HL-60/S4 treated with retinoic acid at 250 ng/mL for 4 days and 3 days (cell line): Measurements from ENCODE around the gene XPO6.

Source experiments
- in situ Hi-C: fragments of 300-500 bp; cut with MboI; formaldehyde crosslinking; loops from 2 replicates; pipeline ENCODE4 v1.7.0; 2022; ENCODE audit warnings: low sequenced_read_pairs

The XPO6 gene

DNA sequence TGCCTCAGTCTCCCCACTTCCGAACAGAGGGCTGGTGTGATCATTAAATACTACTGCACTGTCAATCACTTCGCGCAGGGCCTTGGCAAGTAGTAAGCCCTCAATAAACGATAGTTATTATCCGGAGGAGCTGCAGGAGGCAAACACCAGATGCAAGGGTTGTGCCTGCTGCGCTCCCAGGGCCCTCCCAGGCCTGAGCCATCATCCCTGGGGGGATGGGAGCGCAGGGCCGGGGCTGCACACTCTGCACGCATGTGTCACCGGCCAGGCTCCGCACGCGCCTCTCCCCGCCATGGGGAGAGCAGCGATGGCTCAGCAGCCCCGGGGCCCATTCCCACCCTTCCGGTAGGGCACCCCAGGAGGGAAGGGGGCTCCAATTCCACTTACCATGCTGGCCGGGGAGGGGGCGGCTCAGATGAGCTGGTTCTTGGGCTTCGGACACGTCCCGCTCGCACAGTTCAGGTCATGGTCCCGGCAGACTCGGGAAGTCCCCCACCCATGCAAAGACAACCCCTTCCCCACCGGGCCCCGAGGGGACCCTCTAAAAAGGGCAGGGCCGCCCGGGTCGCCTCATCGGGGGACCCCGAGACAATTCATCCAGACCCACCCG is 681 bp downstream of the XPO6 start:
- in situ Hi-C loops, result no loop called here

DNA sequence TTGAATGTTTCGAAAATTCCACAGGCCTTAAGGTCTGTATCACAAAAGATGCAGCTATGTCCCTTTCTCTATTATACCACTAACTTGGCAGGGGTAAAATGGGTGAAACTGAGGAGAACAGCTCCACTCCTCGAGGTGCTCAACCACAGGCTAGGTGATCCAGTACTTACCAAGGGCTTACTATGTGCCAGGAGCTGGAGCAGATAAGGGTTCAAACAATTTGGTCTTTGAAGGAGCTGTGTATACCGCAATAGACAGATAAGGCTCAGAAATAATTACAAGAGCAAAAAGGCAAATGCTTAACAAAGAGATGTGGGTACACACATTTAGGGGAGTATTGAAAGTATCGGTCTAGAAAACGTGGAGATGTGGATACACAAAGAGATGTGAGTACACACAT is 1.5 kb downstream of the XPO6 start:
- in situ Hi-C loops, result no loop called here

- in situ Hi-C loops, result no loop called here
Measured at GRCh38 chr16:28208824-28209223, 2.9 kb downstream of the XPO6 start.

DNA sequence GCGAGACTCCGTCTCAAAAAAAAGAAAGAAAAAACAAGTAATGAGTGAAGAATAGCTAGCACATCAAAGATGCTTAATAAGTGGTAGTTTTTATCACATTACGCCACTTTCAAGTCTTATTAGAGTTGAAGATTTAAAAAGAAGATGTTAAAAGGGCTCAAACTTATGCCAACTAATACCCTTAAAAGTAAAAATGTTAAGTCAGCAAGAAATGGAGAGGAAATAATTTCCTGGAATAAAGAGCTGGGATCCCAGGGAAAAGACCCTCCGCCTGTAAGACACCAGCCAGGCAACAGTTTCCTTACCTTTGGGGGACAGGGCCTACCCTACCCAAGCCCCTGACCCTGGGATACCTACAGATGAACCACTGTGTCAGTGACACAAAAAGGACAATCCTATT is 3.6 kb downstream of the XPO6 start:
- in situ Hi-C loops, result no loop called here

- in situ Hi-C loops, result no loop called here
Measured at GRCh38 chr16:28207399-28207798, 4.4 kb downstream of the XPO6 start.

GRCh38 chr16:28205974-28206373 is 5.8 kb downstream of the XPO6 start:
- in situ Hi-C loops, result no loop called here

GRCh38 chr16:28205117-28205899 is 6.5 kb downstream of the XPO6 start:
- in situ Hi-C loops, result no loop called here

GRCh38 chr16:28204622-28205021 is 7.1 kb downstream of the XPO6 start:
- in situ Hi-C loops, result no loop called here

DNA sequence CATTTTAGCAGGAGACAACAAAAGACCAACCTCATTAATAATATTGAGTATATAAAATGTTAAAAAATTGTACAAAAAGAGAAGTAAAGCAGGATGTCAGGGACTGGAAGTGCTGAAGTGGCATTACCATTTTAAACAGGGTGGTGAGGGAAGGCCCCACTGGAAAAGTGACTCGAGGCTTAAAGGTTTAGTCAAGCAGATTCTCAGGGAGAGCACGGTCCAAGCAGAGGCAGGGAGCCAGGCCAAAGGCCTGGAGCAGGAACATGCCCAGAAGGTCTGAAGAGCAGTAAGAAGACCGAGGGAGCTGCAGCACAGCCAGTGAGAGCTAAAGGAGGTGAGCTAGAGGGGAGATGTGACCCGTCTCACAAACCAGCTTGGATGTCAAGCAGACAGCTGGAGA is 7.6 kb downstream of the XPO6 start:
- in situ Hi-C loops, result no loop called here

DNA sequence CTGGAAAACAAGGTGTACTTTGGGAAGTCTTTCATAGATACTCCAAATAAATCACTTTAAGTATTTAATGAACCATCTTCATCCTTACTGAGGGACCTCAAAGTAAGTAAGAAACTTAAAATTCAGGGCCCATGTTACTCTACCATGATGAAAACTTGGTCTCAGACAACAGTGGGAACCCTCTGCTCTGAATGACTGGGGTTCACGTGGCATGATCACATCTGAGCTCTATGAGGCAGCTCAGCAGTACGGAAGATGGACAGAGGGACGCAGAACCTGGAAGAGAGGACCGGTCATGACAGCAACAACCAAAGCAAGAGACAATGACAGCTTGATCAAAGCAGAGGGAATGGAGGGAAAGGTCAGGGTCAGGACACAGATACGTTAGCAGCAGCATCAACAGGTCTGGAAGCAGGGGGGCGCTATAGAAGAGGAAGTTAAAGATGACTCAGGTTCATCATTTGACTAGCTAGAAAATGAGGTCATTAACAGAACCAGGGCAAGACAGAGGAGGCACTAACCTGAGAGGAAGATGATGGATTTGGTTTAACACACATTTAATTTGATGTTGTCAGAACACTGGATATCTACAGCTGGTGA is 9.5 kb downstream of the XPO6 start:
- in situ Hi-C loops, result no loop called here

DNA sequence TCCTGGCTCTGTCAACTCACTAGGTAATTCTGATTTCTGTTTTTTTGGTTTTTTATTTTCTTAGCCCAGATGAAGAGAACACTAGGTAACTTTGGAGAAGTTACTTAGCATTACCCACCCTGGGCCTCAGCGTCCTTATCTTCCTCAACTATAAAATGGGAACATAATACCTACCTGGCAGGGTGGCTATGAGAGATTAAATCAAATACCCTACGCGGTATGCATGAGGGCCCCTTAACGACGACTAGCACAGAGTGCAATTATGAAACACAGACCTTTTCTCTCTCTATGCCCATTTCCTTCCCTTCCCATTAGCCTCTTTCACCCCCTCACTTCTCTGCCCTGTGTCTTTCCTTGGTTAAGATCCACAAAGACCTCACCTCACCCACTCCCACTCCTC is 11.1 kb downstream of the XPO6 start:
- in situ Hi-C loops, result no loop called here

GRCh38 chr16:28196387-28196987 is 15.3 kb downstream of the XPO6 start:
- in situ Hi-C loops, result no loop called here

GRCh38 chr16:28195859-28196258 is 15.9 kb downstream of the XPO6 start:
- in situ Hi-C loops, result no loop called here

- in situ Hi-C loops, result no loop called here
Measured at GRCh38 chr16:28193530-28194423, 18.0 kb downstream of the XPO6 start.

DNA sequence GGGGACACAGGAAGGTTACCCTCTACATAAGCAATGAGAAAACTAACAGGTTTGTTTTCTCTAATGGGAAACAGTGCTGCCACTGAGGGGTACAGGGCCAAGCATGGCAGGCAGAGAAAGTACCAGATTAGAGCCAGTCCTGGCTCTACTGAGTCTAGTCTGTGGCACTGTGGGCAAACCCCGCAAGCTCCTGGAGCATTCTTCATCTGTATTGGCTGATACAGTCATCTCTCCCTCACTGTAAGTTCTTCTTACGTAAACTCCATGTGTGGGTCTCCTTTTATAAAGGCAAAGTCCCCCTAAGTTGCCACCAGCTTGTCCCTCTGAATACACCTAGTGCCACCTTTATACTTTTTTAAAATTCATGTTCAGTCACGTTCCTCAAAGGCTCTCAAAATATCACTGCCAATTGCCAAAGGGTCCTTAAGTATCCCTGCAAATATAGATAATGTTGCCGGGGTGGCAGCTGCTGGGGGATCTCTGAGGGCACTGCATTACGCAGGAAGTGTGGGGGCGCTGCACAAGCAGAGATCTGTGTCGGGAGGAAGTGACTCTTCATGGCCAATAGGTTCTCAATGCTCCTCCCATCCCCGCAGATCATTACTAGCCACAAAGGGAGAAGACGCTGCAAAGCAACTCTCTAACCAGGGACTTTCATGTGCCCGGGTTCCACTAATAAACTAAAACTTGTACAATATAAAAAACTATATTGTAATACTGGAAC is 18.8 kb downstream of the XPO6 start:
- in situ Hi-C loops, result no loop called here

GRCh38 chr16:28191364-28191960 is 20.3 kb downstream of the XPO6 start:
- in situ Hi-C loops, result no loop called here

DNA sequence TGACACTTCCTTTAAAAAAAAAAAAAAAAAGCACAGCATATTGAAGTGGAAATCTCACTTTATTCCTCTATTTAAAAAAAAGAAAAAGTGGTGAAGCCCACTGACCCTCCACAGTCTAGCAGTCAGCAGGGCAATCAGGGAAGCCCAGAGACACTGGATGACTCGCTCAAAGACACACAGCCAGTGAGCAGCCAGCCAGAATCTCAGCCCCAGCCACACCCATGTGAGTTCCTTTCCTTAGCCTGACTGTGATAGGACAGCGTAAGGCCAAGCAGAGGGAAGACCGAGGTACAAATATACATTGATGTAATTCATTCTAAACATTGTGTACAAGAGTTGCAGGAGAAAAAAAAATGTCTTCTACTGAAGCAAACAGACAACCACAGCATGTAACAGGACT is 22.5 kb downstream of the XPO6 start:
- in situ Hi-C loops, result no loop called here

DNA sequence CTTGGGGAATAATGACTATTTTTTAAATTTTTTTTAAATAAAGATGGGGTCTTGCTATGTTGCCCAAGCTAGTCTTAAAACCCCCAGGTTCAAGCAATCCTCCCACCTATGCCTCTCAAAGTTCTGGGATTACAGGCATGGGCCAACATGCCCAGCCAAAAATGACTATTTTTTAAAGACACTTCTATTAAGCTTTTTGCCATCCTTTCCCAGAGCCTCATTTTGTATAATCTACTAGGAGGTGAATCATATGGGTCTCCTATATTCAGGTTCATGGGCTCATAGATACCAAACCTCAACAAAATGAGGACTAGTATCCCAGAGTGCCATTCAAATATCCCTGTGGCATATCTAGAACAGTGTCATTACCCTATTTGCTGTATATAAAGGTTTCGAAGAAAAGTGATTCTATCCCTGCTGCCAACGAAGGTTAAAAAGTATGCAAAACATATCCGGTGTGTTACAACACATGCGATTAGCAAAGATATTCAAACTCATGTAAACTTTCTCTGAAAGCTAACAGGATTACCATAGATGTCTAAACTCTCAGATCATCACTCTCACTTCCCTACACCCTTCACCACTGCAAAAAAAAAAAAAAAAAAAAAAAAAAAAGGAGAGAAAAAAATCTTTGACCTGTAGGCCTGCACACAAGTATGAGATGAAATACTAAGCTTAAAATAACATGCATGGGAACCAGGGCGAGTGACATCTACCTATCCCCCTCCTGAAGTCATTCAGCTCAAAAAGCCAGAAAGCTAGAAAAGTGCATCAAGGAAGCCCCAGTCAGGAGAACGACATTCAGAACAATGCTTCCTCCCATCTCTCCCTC is 23.5 kb downstream of the XPO6 start:
- in situ Hi-C loops, result no loop called here

GRCh38 chr16:28187595-28188004 is 24.2 kb downstream of the XPO6 start:
- in situ Hi-C loops, result no loop called here
